SK-N-SH (cell line): ENCODE results near the gene C17orf114.

Source experiments
- CTCF ChIA-PET: fragments of 300-600, 350-600 bp; formaldehyde crosslinking; extraction: SDS; loops from one replicate; lab custom pipeline; 2021; lab: Yijun Ruan, JAX
- POLR2A ChIA-PET: fragments of 350-600 bp; sonication (Branson Sonifier 250); formaldehyde crosslinking; extraction: SDS; loops from one replicate; lab custom pipeline; 2020; ENCODE audit warnings: antibody characterized with exemption, inconsistent platforms; lab: Yijun Ruan, JAX
- DNase-seq: peaks from one replicate; pipeline ENCODE4 v3.0.0; 2012
- H2AFZ ChIP-seq: fragments of 200-600 bp; sonication (generic); 2 replicates; pipeline ENCODE4 v1.8.1; 2016; ENCODE audit warnings: antibody characterized with exemption, mild to moderate bottlenecking, low read depth
- H3F3A ChIP-seq: fragments of 200-600 bp; sonication (generic); replicated peaks from 2 replicates; pipeline ENCODE3; 2016; ENCODE audit warnings: antibody characterized with exemption, mild to moderate bottlenecking; ENCODE audit not compliant: insufficient read depth
- H3K27ac ChIP-seq, 2 experiments: fragments of 200-500 bp in 1 of 2; fragments of 200-600 bp in 1 of 2; sonication (Bioruptor generic) in 1 of 2; sonication (generic), shearing (Covaris generic) in 1 of 2; 2 replicates each; pipeline versions ENCODE4 v1.5.1 to v1.6.1; 2014 to 2016; ENCODE audit warnings: low read depth in 2 of 2, inconsistent platforms in 1 of 2, low read length in 1 of 2, mild to moderate bottlenecking in 1 of 2, mixed read lengths in 1 of 2
- H3K27me3 ChIP-seq: fragments of 200-600 bp; sonication (generic), shearing (Covaris generic); 2 replicates; pipeline ENCODE4 v1.6.1; 2016; ENCODE audit warnings: mixed run types; ENCODE audit not compliant: insufficient read depth
- H3K36me3 ChIP-seq, 2 experiments: fragments of 200-500 bp in 1 of 2; fragments of 200-600 bp in 1 of 2; sonication (Bioruptor generic) in 1 of 2; sonication (generic) in 1 of 2; replicated peaks in 1 of 2; 2 replicates each; pipeline versions ENCODE3 to v1.5.1; 2014 to 2016; ENCODE audit warnings: low read length in 1 of 2, mild to moderate bottlenecking in 1 of 2; ENCODE audit not compliant: insufficient read depth in 2 of 2, control insufficient read depth in 1 of 2
- H3K4me1 ChIP-seq, 2 experiments: fragments of 200-500 bp in 1 of 2; fragments of 200-600 bp in 1 of 2; sonication (Bioruptor generic) in 1 of 2; sonication (generic), shearing (Covaris generic) in 1 of 2; 2 replicates each; pipeline versions ENCODE4 v1.5.1 to v1.6.1; 2014 to 2016; ENCODE audit warnings: low read depth in 1 of 2, low read length in 1 of 2, mixed run types in 1 of 2; ENCODE audit not compliant: insufficient read depth in 2 of 2, control insufficient read depth in 1 of 2
- H3K4me2 ChIP-seq: fragments of 200-600 bp; sonication (generic), shearing (Covaris generic); 2 replicates; pipeline ENCODE4 v1.6.1; 2017; ENCODE audit warnings: mixed run types
- H3K4me3 ChIP-seq, 2 experiments: fragments of 200-500 bp in 1 of 2; fragments of 200-600 bp in 1 of 2; sonication (Bioruptor generic) in 1 of 2; sonication (generic), shearing (Covaris generic) in 1 of 2; 2 replicates each; pipeline versions ENCODE4 v1.5.1 to v1.8.1; 2014 to 2016; ENCODE audit warnings: low read depth in 2 of 2, inconsistent platforms in 1 of 2, low read length in 1 of 2, mild to moderate bottlenecking in 1 of 2, mixed read lengths in 1 of 2, moderate library complexity in 1 of 2
- H3K79me2 ChIP-seq: fragments of 200-600 bp; sonication (generic); 2 replicates; pipeline ENCODE4 v1.8.1; 2017; ENCODE audit warnings: mild to moderate bottlenecking; ENCODE audit not compliant: insufficient read depth
- H3K9ac ChIP-seq: fragments of 200-600 bp; sonication (generic); 2 replicates; pipeline ENCODE4 v1.6.1; 2017; ENCODE audit warnings: mixed run types
- H3K9me2 ChIP-seq: fragments of 200-600 bp; sonication (generic); 2 replicates; pipeline ENCODE4 v1.6.1; 2017; ENCODE audit warnings: mixed run types
- H3K9me3 ChIP-seq: fragments of 200-600 bp; sonication (generic); 2 replicates; pipeline ENCODE4 v1.6.1; 2017; ENCODE audit warnings: mixed run types, mild to moderate bottlenecking, moderate library complexity
- H4K20me1 ChIP-seq: fragments of 200-600 bp; sonication (generic); 2 replicates; pipeline ENCODE4 v1.6.1; 2017; ENCODE audit warnings: mild to moderate bottlenecking, mixed run types; ENCODE audit not compliant: insufficient read depth
- EZH2phosphoT487 ChIP-seq: fragments of 200-600 bp; sonication (generic); IDR thresholded peaks from 2 replicates; pipeline ENCODE4 v1.6.1; 2017; ENCODE audit warnings: low read depth, mixed run types, mild to moderate bottlenecking, antibody characterized with exemption, moderate library complexity, borderline replicate concordance
- FOXJ3 ChIP-seq: sonication (generic); formaldehyde crosslinking; IDR thresholded peaks from 2 replicates; pipeline ENCODE4 v1.5.1; 2020; ENCODE audit warnings: mild to moderate bottlenecking, missing genetic modification reagents
- GABPA ChIP-seq: IDR thresholded peaks from 2 replicates; pipeline ENCODE4 v1.4.0; 2012; ENCODE audit warnings: low read depth, mild to moderate bottlenecking
- GATA2 ChIP-seq: sonication (generic); formaldehyde crosslinking; IDR thresholded peaks from 2 replicates; pipeline ENCODE4 v1.5.0; 2020; ENCODE audit warnings: mild to moderate bottlenecking, missing genetic modification reagents
- JUND ChIP-seq: IDR thresholded peaks from 2 replicates; pipeline ENCODE4 v1.4.0; 2012
- MEF2A ChIP-seq: IDR thresholded peaks from 2 replicates; pipeline ENCODE4 v1.4.0; 2012; ENCODE audit warnings: low read depth, borderline replicate concordance
- MXI1 ChIP-seq: IDR thresholded peaks from 2 replicates; pipeline ENCODE4 v1.6.1; 2012; ENCODE audit warnings: mild to moderate bottlenecking, low read depth, low read length, improper control_type of control experiment
- NRF1 ChIP-seq: IDR thresholded peaks from 2 replicates; pipeline ENCODE4 v1.6.1; 2012; ENCODE audit warnings: low read depth, mild to moderate bottlenecking, low read length
- RAD21 ChIP-seq: IDR thresholded peaks from 2 replicates; pipeline ENCODE4 v1.6.1; 2012; ENCODE audit warnings: mild to moderate bottlenecking, low read length
- RXRA ChIP-seq: IDR thresholded peaks from 2 replicates; pipeline ENCODE4 v1.4.0; 2012; ENCODE audit warnings: low read depth, mild to moderate bottlenecking, borderline replicate concordance
- TAF1 ChIP-seq: IDR thresholded peaks from 2 replicates; pipeline ENCODE4 v1.6.1; 2012; ENCODE audit warnings: low read depth, mild to moderate bottlenecking, low read length, moderate library complexity, borderline replicate concordance
- TCF12 ChIP-seq: IDR thresholded peaks from 2 replicates; pipeline ENCODE4 v1.4.0; 2012
- YY1 ChIP-seq: IDR thresholded peaks from 2 replicates; pipeline ENCODE4 v1.4.0; 2012; ENCODE audit warnings: low read depth, mild to moderate bottlenecking
- WGBS: methylation state at CpG from one replicate; pipeline ENCODE4 v1.1.6; 2017; ENCODE audit warnings: low lambda C conversion rate; 5-methylcytosine and 5-hydroxymethylcytosine counted together
- TF ChIP-seq, protein P1 (sequence below): IDR thresholded peaks from 2 replicates; pipeline ENCODE4; 2012
- TF ChIP-seq, protein P2 (sequence below): fragments of 200-600 bp; sonication (generic); IDR thresholded peaks from 2 replicates; pipeline ENCODE4 v1.6.1; 2017; ENCODE audit warnings: antibody characterized with exemption, mild to moderate bottlenecking, moderate library complexity
- TF ChIP-seq, protein P3 (sequence below): IDR thresholded peaks from 2 replicates; pipeline ENCODE4 v1.6.1; 2012; ENCODE audit warnings: mild to moderate bottlenecking, low read depth, low read length, moderate library complexity
- TF ChIP-seq, protein P4 (sequence below): IDR thresholded peaks from 2 replicates; pipeline ENCODE4 v1.4.0; 2012; ENCODE audit warnings: low read depth, borderline replicate concordance

C17orf114 gene

DNA sequence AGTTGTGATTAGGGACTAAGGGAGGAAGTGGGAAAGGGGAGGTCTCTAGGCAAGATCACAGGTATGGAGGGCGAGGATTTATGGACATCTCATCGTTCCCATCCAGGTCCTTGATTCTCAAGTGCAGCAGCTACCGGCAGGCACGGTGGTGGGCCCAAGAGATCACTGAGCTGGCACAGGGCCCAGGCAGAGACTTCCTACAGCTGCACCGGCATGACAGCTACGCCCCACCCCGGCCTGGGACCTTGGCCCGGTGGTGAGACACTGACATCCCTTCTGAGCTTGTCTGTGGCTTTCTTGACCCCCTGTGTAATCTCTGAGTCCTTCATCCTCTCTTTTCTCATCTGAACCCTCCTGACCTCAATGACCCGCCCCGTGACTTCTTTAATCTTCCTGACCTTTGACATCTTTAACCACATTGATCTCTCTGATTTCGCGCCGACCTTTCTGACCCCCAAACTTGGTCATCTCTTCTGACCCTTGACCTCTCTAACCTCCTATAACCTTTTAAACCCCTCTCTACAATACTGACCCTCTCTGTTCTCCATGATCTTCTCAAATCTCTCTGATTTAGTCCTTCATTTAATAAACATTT is 8.7 kb upstream of the C17orf114 start:
- H3K4me2 ChIP-seq: no peak overlapping the region
- ChIA-PET CTCF (interaction anchor here (0.9 to 1.3 kb wide), 3 partner anchors 21 to 79 kb away, joined by 3 to 7 read pairs (median 6); partner anchors contain the start of gene GLTPD2), POLR2A (no interaction called here)
- H3K9me2 ChIP-seq: no peaks in the 10 kb centered on the region
- TF ChIP-seq, protein P1, sequence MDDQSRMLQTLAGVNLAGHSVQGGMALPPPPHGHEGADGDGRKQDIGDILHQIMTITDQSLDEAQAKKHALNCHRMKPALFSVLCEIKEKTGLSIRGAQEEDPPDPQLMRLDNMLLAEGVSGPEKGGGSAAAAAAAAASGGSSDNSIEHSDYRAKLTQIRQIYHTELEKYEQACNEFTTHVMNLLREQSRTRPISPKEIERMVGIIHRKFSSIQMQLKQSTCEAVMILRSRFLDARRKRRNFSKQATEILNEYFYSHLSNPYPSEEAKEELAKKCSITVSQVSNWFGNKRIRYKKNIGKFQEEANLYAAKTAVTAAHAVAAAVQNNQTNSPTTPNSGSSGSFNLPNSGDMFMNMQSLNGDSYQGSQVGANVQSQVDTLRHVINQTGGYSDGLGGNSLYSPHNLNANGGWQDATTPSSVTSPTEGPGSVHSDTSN: no peak
- TF ChIP-seq, protein P2, sequence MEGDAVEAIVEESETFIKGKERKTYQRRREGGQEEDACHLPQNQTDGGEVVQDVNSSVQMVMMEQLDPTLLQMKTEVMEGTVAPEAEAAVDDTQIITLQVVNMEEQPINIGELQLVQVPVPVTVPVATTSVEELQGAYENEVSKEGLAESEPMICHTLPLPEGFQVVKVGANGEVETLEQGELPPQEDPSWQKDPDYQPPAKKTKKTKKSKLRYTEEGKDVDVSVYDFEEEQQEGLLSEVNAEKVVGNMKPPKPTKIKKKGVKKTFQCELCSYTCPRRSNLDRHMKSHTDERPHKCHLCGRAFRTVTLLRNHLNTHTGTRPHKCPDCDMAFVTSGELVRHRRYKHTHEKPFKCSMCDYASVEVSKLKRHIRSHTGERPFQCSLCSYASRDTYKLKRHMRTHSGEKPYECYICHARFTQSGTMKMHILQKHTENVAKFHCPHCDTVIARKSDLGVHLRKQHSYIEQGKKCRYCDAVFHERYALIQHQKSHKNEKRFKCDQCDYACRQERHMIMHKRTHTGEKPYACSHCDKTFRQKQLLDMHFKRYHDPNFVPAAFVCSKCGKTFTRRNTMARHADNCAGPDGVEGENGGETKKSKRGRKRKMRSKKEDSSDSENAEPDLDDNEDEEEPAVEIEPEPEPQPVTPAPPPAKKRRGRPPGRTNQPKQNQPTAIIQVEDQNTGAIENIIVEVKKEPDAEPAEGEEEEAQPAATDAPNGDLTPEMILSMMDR: no peak
- TF ChIP-seq NRF1 (no peak), TAF1 (no peak), MXI1 (no peak), RAD21 (no peak), GATA2 (CRISPR knock-in tag) (no peak), FOXJ3 (CRISPR knock-in tag) (no peak), MEF2A (no peak), TCF12 (no peak), RXRA (no peak), GABPA (no peak), JUND (no peak), YY1 (no peak), EZH2phosphoT487 (no peak)
- TF ChIP-seq, protein P3, sequence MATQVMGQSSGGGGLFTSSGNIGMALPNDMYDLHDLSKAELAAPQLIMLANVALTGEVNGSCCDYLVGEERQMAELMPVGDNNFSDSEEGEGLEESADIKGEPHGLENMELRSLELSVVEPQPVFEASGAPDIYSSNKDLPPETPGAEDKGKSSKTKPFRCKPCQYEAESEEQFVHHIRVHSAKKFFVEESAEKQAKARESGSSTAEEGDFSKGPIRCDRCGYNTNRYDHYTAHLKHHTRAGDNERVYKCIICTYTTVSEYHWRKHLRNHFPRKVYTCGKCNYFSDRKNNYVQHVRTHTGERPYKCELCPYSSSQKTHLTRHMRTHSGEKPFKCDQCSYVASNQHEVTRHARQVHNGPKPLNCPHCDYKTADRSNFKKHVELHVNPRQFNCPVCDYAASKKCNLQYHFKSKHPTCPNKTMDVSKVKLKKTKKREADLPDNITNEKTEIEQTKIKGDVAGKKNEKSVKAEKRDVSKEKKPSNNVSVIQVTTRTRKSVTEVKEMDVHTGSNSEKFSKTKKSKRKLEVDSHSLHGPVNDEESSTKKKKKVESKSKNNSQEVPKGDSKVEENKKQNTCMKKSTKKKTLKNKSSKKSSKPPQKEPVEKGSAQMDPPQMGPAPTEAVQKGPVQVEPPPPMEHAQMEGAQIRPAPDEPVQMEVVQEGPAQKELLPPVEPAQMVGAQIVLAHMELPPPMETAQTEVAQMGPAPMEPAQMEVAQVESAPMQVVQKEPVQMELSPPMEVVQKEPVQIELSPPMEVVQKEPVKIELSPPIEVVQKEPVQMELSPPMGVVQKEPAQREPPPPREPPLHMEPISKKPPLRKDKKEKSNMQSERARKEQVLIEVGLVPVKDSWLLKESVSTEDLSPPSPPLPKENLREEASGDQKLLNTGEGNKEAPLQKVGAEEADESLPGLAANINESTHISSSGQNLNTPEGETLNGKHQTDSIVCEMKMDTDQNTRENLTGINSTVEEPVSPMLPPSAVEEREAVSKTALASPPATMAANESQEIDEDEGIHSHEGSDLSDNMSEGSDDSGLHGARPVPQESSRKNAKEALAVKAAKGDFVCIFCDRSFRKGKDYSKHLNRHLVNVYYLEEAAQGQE: no peak
- TF ChIP-seq, protein P4, sequence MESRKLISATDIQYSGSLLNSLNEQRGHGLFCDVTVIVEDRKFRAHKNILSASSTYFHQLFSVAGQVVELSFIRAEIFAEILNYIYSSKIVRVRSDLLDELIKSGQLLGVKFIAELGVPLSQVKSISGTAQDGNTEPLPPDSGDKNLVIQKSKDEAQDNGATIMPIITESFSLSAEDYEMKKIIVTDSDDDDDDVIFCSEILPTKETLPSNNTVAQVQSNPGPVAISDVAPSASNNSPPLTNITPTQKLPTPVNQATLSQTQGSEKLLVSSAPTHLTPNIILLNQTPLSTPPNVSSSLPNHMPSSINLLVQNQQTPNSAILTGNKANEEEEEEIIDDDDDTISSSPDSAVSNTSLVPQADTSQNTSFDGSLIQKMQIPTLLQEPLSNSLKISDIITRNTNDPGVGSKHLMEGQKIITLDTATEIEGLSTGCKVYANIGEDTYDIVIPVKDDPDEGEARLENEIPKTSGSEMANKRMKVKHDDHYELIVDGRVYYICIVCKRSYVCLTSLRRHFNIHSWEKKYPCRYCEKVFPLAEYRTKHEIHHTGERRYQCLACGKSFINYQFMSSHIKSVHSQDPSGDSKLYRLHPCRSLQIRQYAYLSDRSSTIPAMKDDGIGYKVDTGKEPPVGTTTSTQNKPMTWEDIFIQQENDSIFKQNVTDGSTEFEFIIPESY: no peak
- H3K4me3 ChIP-seq: no peak overlapping the region
- H3K36me3 ChIP-seq: peaks cover 9 to 16% of the 10 kb centered on the region in 2 experiments
- H3K27ac ChIP-seq: no peak overlapping the region
- peaks cover 0 to 8% of the 10 kb centered on the region in 2 experiments; a peak in 1 of 4 replicates for H3K4me1 ChIP-seq
- H3K9ac ChIP-seq: no peak overlapping the region
- H3K27me3 ChIP-seq: no peaks in the 10 kb centered on the region
- H4K20me1 ChIP-seq: no peaks in the 10 kb centered on the region
- no peak overlapping the region for H2AFZ ChIP-seq
- 91% methylated on average over 10 of the region's 13 CpGs for WGBS
- H3K9me3 ChIP-seq: no peaks in the 10 kb centered on the region
- H3F3A ChIP-seq: no peaks in the 10 kb centered on the region
- no peak for DNase-seq
- H3K79me2 ChIP-seq: peaks cover 12% of the 10 kb centered on the region; the same call in 1 of the 2 replicates
